HepG2 (cell line): ENCODE data around the gene PSKH1. TPM values are rescaled to one million over a fixed set of nuclear protein-coding genes. Genes with fewer than 3 reads are reported as not detected.

Source experiments
- ARHGAP35 ChIP-seq: sonication (generic); formaldehyde crosslinking; IDR thresholded peaks from 2 replicates; pipeline ENCODE4 v1.9.0; 2022; ENCODE audit warnings: mild to moderate bottlenecking, inconsistent platforms, moderate library complexity, missing genetic modification reagents, borderline replicate concordance
- HES4 ChIP-seq: sonication (generic); formaldehyde crosslinking; IDR thresholded peaks from 2 replicates; pipeline ENCODE4 v1.9.0; 2021; ENCODE audit warnings: mild to moderate bottlenecking, missing genetic modification reagents, borderline replicate concordance
- MTA1 ChIP-seq: sonication (generic); formaldehyde crosslinking; IDR thresholded peaks from 2 replicates; pipeline ENCODE4 v1.4.0; 2020; ENCODE audit warnings: missing genetic modification reagents, mild to moderate bottlenecking, borderline replicate concordance
- NFRKB ChIP-seq: fragments of 450-650 bp; IDR thresholded peaks from 2 replicates; pipeline ENCODE4 v1.6.1; 2017
- SIN3A ChIP-seq: IDR thresholded peaks from 2 replicates; pipeline ENCODE4 v1.6.1; 2011; ENCODE audit warnings: low read depth, mild to moderate bottlenecking, control low read depth, low read length, borderline replicate concordance
- SP4 ChIP-seq: sonication (generic); formaldehyde crosslinking; IDR thresholded peaks from 2 replicates; pipeline ENCODE4 v1.8.1; 2023; ENCODE audit warnings: mild to moderate bottlenecking, missing genetic modification reagents
- SPEN ChIP-seq: sonication (generic); formaldehyde crosslinking; IDR thresholded peaks from 2 replicates; pipeline ENCODE4 v1.5.1; 2020; ENCODE audit warnings: low read depth, mild to moderate bottlenecking, missing genetic modification reagents
- SRSF4 ChIP-seq: fragments of 200-400 bp; formaldehyde crosslinking; IDR thresholded peaks from one replicate; pipeline ENCODE4 v1.6.1; 2018; ENCODE audit warnings: mild to moderate bottlenecking, low read depth, low read length, moderate library complexity; ENCODE audit not compliant: poor library complexity, severe bottlenecking
- YEATS2 ChIP-seq: sonication (generic); formaldehyde crosslinking; IDR thresholded peaks from 2 replicates; pipeline ENCODE4 v1.4.0; 2020; ENCODE audit warnings: missing genetic modification reagents, borderline replicate concordance
- ZBTB42 ChIP-seq: sonication (generic); formaldehyde crosslinking; IDR thresholded peaks from 2 replicates; pipeline ENCODE4 v1.5.0; 2020; ENCODE audit warnings: mild to moderate bottlenecking, missing genetic modification reagents
- ZNF263 ChIP-seq: sonication (generic); formaldehyde crosslinking; IDR thresholded peaks from 2 replicates; pipeline ENCODE4 v1.4.0; 2020; ENCODE audit warnings: missing genetic modification reagents
- ZNF546 ChIP-seq: sonication (generic); formaldehyde crosslinking; conservative IDR thresholded peaks from 2 replicates; pipeline ENCODE4 v1.8.1; 2023; ENCODE audit warnings: mild to moderate bottlenecking, missing genetic modification reagents
- ZNF589 ChIP-seq: sonication (generic); formaldehyde crosslinking; conservative IDR thresholded peaks from 2 replicates; pipeline ENCODE4 v1.8.0; 2022; ENCODE audit warnings: mild to moderate bottlenecking, moderate library complexity, missing genetic modification reagents
- polyA plus RNA-seq, 8 experiments: library from polyadenylated mRNA; depleted of rRNA in 3 of 8; stranded (reverse) in 7 of 8; unstranded in 1 of 8; fragments of >200 nt; fragmentation: Illumina TruSeq in 4 of 8; extraction: Trizol in 4 of 8; gene quantifications; 2 replicates each; pipeline versions ENCODE4 v1.2.1 to v1.2.3, GENCODE V29; 2011 to 2016; ENCODE audit warnings: low read depth in 4 of 8, missing spikeins in 1 of 8, mixed read lengths in 1 of 8; ENCODE audit not compliant: insufficient read depth in 1 of 8
- total RNA-seq, 5 experiments: library from RNA; depleted of rRNA; stranded (reverse); fragments of >200 nt; fragmentation: Illumina TruSeq; extraction: Trizol; gene quantifications; 2 replicates each; pipeline ENCODE4 v1.2.3, GENCODE V29; 2016; ENCODE audit warnings: low read depth in 1 of 5
- TF ChIP-seq, protein P1 (sequence below): sonication (generic); formaldehyde crosslinking; IDR thresholded peaks from 2 replicates; pipeline ENCODE4 v1.9.0; 2021; ENCODE audit warnings: missing genetic modification reagents, borderline replicate concordance
- TF ChIP-seq, protein P2 (sequence below): sonication (generic); formaldehyde crosslinking; IDR thresholded peaks from 2 replicates; pipeline ENCODE4 v1.4.0; 2020; ENCODE audit warnings: missing genetic modification reagents
- TF ChIP-seq, protein P3 (sequence below): sonication (generic); formaldehyde crosslinking; IDR thresholded peaks from 2 replicates; pipeline ENCODE4 v1.4.0; 2020; ENCODE audit warnings: missing genetic modification reagents
- TF ChIP-seq, protein P4 (sequence below): sonication (generic); formaldehyde crosslinking; conservative IDR thresholded peaks from 2 replicates; pipeline ENCODE4 v1.4.0; 2020; ENCODE audit warnings: missing genetic modification reagents
- TF ChIP-seq, protein P5 (sequence below): sonication (generic); formaldehyde crosslinking; IDR thresholded peaks from 2 replicates; pipeline ENCODE4 v1.4.0; 2020; ENCODE audit warnings: mild to moderate bottlenecking, low read depth, missing genetic modification reagents

Gene PSKH1
- total and polyA plus RNA-seq, 2 of the 13 experiments (the other 11 are each of a cell fraction or from before 2014, with no cell fraction given) = 8.4 to 19.1 TPM

DNA sequence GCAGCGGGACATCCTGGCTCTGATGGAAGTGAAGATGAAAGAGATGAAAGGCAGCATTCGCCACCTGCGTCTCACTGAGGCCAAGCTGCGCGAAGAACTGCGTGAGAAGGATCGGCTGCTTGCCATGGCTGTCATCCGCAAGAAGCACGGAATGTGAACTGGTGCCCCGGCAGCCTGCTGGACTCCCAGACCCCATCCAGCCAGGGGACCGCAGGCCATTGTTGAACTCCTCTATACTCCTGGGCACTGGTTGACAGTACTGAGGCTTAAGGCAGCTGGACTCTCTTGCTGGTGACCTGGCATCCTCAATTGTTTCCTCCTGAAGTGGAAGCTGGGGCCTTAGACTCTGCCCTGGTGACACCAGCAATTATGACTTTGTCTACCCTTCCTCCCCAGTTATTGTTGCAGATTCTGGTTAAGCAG lies 49.7 kb upstream of the PSKH1 start (continued):
- TF ChIP-seq SP4 (CRISPR knock-in tag) = 0 out of 2 replicates have a peak, but pooled peaks have one; percentile 8
- TF ChIP-seq ARHGAP35 (CRISPR knock-in tag) = no peak
- TF ChIP-seq, protein P1, sequence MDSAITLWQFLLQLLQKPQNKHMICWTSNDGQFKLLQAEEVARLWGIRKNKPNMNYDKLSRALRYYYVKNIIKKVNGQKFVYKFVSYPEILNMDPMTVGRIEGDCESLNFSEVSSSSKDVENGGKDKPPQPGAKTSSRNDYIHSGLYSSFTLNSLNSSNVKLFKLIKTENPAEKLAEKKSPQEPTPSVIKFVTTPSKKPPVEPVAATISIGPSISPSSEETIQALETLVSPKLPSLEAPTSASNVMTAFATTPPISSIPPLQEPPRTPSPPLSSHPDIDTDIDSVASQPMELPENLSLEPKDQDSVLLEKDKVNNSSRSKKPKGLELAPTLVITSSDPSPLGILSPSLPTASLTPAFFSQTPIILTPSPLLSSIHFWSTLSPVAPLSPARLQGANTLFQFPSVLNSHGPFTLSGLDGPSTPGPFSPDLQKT = no peak
- peak; percentile 1; the same call in 1 of the 2 replicates for TF ChIP-seq SIN3A
- TF ChIP-seq NFRKB = no peak
- TF ChIP-seq, protein P2, sequence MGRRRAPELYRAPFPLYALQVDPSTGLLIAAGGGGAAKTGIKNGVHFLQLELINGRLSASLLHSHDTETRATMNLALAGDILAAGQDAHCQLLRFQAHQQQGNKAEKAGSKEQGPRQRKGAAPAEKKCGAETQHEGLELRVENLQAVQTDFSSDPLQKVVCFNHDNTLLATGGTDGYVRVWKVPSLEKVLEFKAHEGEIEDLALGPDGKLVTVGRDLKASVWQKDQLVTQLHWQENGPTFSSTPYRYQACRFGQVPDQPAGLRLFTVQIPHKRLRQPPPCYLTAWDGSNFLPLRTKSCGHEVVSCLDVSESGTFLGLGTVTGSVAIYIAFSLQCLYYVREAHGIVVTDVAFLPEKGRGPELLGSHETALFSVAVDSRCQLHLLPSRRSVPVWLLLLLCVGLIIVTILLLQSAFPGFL = no peak
- TF ChIP-seq, protein P3, sequence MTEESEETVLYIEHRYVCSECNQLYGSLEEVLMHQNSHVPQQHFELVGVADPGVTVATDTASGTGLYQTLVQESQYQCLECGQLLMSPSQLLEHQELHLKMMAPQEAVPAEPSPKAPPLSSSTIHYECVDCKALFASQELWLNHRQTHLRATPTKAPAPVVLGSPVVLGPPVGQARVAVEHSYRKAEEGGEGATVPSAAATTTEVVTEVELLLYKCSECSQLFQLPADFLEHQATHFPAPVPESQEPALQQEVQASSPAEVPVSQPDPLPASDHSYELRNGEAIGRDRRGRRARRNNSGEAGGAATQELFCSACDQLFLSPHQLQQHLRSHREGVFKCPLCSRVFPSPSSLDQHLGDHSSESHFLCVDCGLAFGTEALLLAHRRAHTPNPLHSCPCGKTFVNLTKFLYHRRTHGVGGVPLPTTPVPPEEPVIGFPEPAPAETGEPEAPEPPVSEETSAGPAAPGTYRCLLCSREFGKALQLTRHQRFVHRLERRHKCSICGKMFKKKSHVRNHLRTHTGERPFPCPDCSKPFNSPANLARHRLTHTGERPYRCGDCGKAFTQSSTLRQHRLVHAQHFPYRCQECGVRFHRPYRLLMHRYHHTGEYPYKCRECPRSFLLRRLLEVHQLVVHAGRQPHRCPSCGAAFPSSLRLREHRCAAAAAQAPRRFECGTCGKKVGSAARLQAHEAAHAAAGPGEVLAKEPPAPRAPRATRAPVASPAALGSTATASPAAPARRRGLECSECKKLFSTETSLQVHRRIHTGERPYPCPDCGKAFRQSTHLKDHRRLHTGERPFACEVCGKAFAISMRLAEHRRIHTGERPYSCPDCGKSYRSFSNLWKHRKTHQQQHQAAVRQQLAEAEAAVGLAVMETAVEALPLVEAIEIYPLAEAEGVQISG (CRISPR knock-in tag) = no peak
- TF ChIP-seq ZNF589 = peak; percentile 0; the same call in 1 of the 2 replicates
- TF ChIP-seq, protein P4, sequence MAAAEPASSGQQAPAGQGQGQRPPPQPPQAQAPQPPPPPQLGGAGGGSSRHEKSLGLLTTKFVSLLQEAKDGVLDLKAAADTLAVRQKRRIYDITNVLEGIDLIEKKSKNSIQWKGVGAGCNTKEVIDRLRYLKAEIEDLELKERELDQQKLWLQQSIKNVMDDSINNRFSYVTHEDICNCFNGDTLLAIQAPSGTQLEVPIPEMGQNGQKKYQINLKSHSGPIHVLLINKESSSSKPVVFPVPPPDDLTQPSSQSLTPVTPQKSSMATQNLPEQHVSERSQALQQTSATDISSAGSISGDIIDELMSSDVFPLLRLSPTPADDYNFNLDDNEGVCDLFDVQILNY = no peak
- TF ChIP-seq YEATS2 (CRISPR knock-in tag) = no peak
- TF ChIP-seq ZNF263 (CRISPR knock-in tag) = 0 out of 2 replicates have a peak, but pooled peaks have one; percentile 8
- TF ChIP-seq ZBTB42 (CRISPR knock-in tag) = no peak
- TF ChIP-seq HES4 (CRISPR knock-in tag) = 0 out of 2 replicates have a peak, but pooled peaks have one; percentile 1
- TF ChIP-seq SPEN (CRISPR knock-in tag) = peak; percentile 2; the same call in 1 of the 2 replicates
- no peak for TF ChIP-seq SRSF4
- peak; percentile 12; the same call in 1 of the 2 replicates for TF ChIP-seq MTA1 (CRISPR knock-in tag)
- peak; percentile 17; the same call in 1 of the 2 replicates for TF ChIP-seq ZNF546 (CRISPR knock-in tag)
- TF ChIP-seq, protein P5, sequence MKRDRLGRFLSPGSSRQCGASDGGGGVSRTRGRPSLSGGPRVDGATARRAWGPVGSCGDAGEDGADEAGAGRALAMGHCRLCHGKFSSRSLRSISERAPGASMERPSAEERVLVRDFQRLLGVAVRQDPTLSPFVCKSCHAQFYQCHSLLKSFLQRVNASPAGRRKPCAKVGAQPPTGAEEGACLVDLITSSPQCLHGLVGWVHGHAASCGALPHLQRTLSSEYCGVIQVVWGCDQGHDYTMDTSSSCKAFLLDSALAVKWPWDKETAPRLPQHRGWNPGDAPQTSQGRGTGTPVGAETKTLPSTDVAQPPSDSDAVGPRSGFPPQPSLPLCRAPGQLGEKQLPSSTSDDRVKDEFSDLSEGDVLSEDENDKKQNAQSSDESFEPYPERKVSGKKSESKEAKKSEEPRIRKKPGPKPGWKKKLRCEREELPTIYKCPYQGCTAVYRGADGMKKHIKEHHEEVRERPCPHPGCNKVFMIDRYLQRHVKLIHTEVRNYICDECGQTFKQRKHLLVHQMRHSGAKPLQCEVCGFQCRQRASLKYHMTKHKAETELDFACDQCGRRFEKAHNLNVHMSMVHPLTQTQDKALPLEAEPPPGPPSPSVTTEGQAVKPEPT (CRISPR knock-in tag) = no peak
